Mesenteric fat pad (tissue), 1 donor: ENCODE measurements around the gene IZUMO1R. TPM values are rescaled to one million over a fixed set of nuclear protein-coding genes. Genes with fewer than 3 reads are reported as not detected.
"Not testable (repeated sequence)": the region's sequence is repeated elsewhere in the genome, so short reads cannot be mapped to it uniquely, and the experiment has no call there.

Source experiments
- DNase-seq: peaks from one replicate; pipeline ENCODE4 v3.0.0-alpha.2; 2020; ENCODE audit warnings: low spot score
- total RNA-seq: library from RNA; stranded (reverse); fragmentation: NEBNext Ultra II Directional; extraction: Animal tissue kit (Norgen Biotek cat#: 25700); gene quantifications from one replicate; pipeline ENCODE4 v1.2.1, GENCODE V29; 2021
- donor health status: DM: yes; HTN: yes; CAD: no.

Gene IZUMO1R
- total RNA-seq, 1 donor from 2014 or later = not detected

GRCh38 chr11:94325681-94326080, 21.3 kb downstream of the IZUMO1R start:
- no peak for DNase-seq

DNA sequence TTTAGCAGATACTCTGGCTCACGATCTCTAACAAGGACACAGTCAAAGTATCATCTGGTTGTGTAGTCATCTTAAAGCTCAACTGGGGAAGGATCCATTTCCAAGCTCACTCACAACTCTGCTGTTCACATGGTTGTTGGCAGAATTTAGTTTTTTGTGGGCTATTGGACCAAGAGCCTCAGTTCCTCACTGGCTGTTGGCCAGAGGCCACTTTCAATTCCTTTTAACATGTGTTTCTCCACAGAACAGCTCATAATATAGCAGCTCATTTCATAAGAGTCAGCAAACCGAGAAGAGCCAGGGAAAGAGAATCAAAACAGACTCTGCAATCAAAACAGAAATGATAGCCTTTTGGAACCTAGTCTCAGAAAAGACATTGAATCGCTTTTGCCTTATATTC, 22.6 kb downstream of the IZUMO1R start:
- no peak for DNase-seq

DNA sequence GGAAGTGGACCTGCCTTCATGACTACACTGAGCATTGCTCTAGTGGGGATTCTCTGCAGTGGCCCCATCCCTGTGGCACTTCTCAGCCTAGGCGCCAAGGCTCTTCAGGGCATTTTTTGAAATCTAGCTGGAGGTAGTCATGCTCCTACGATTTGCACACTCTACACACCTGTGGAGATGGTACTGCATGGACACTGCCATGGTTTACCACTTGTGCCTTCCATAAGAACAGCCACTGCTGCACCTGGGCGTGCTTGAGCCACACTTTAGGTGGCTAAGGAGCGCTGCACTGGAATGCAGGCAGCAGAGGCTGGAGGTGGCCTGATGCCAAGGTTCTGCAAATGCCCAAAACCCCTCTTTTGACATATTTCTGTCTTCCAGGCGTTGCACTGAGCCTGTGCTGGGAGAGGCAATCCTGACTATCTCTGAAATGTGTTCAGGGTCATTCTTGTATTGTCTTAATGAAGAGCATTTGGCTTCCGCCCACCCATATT, 24.3 kb downstream of the IZUMO1R start:
- DNase-seq = no peak

GRCh38 chr11:94329501-94329900, 25.1 kb downstream of the IZUMO1R start:
- DNase-seq = no peak

GRCh38 chr11:94330789-94331188, 26.4 kb downstream of the IZUMO1R start:
- no peak for DNase-seq

GRCh38 chr11:94332814-94333213, 28.4 kb downstream of the IZUMO1R start:
- DNase-seq = no peak

DNA sequence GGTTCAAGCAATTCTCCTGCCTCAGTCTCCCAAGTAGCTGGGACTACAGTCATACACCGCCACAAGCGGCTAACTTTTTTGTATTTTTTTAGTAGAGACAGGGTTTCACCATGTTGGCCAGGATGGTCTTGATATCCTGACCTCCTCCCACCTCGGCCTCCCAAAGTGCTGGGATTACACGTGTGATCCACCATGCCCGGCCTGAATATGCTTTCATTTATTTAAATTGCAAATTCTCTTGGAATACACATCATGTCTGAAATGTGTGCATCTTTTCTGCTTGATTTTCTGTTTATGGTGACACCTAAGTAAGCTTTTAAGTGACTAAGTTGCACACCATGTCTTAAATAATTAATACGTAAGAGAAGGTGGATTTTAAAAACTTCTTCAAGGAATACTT, 31.7 kb downstream of the IZUMO1R start:
- DNase-seq = no peak

- DNase-seq = no peak
These were observed 34.3 kb downstream of the IZUMO1R start for GRCh38 chr11:94338651-94339050.

- no peak for DNase-seq
These were observed 37.9 kb downstream of the IZUMO1R start for GRCh38 chr11:94342250-94342649.

- DNase-seq = no peak
These were observed 39.1 kb downstream of the IZUMO1R start for GRCh38 chr11:94343495-94343894.

DNA sequence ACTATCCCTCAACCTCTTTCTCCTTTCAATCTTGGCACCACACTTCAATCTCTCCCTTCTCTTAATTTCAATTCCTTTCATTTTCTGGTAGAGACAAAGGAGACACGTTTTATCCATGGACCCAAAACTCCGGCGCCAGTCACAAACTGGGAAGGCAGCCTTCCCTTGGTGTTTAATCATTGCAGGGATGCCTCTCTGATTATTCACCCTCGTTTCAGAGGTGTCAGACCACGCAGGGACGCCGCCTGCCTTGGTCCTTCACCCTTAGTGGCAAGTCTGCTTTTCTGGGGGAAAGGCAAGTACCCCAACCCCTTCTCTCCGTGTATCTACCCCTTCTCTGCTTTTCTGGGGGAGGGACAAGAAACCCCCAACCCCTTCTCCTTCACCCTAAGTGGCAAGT, 41.9 kb downstream of the IZUMO1R start:
- not testable (repeated sequence) for DNase-seq

DNA sequence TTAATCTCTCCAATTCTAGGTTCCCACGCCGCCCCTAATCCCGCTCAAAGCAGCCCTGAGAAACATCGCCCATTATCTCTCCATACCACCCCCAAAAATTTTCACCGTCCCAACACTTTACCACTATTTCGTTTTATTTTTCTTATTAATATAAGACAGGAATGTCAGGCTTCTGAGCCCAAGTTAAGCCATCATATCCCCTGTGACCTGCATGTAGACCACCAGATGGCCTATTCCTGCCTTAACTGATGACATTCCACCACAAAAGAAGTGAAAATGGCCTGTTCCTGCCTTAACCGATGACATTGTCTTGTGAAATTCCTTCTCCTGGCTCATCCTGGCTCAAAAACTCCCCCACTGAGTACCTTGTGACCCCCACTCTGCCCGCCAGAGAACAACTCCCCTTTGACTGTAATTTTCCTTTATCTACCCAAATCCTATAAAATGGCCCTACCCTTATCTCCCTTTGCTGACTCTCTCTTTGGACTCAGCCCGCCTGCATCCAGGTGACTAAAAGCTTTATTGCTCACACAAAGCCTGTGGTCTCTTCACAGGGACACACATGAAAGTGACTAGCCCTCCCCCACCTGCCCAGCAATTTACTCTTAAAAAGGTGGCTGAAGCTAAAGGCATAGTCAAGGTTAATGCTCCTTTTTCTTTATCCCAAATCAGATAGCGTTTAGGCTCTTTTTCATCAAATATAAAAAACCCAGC, 46.6 kb downstream of the IZUMO1R start:
- DNase-seq = not testable (repeated sequence)

Other genes with a start within 250 kb of the IZUMO1R start
- 30.5 TPM for gene PANX1, start 175.7 kb upstream of the IZUMO1R start, total RNA-seq
- gene GPR83, start 96.8 kb downstream of the IZUMO1R start, total RNA-seq = not detected
- 14.1 TPM for gene MRE11, start 189.3 kb downstream of the IZUMO1R start, total RNA-seq
- 10.1 TPM for gene ANKRD49, start 189.4 kb downstream of the IZUMO1R start, total RNA-seq
- not detected for gene C11orf97, start 207.9 kb downstream of the IZUMO1R start, total RNA-seq
- 5.5 TPM for gene FUT4, start 239.3 kb downstream of the IZUMO1R start, total RNA-seq